Measurements from ENCODE around the gene TSC1.

TSC1 gene

DNA sequence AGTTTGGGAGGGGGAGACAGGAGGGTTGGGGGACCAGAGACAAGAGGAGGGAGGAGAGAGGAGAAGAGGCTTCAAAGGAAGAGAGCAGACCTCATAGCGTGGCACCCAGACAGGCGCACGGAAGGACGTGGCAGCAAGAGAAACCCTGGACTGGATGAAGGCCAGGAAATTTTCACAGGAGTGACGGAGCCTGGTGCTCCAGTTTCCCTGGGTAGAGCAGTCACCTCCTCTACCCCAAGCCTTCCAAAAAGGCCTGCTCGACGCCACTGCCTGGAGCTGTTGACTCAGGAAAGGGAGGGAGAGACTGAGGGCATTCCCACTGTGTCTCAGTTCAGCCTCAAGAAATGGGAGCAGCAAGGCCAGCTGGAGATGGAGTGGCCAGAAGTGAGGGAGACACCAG lies 85.7 kb downstream of the TSC1 start:
- Histone ChIP-seq H3K36me3 (replicated peaks; ENCODE audit: insufficient read depth, low read length) (no peaks in the 10 kb centered on the region), H3F3A (ENCODE audit: insufficient read depth, low read length) (no peaks in the 10 kb centered on the region), H4K20me1 (ENCODE audit: insufficient read depth, low read length) (no peaks in the 10 kb centered on the region), H3K79me2 (ENCODE audit: low read length) (no peaks in the 10 kb centered on the region), H2AFZ (ENCODE audit: low read length) (no peak overlapping the region), H3K9me3 (replicated peaks; ENCODE audit: insufficient read depth, low read length) (no peaks in the 10 kb centered on the region), H3K9me2 (replicated peaks; ENCODE audit: insufficient read depth, low read length) (no peaks in the 10 kb centered on the region), H3K9ac (ENCODE audit: low read length) (no peak overlapping the region), H3K27me3 (replicated peaks; ENCODE audit: insufficient read depth, low read length) (peaks cover 71% of the 10 kb centered on the region), H3K27ac (ENCODE audit: low read length) (no peak overlapping the region), H3K4me1 (ENCODE audit: low read length) (no peaks in the 10 kb centered on the region), H3K4me2 (ENCODE audit: low read depth, low read length) (no peak overlapping the region), H3K4me3 (ENCODE audit: low read length) (no peak overlapping the region)
- DNase-seq, result no peak
- TF ChIP-seq EZH2phosphoT487 (IDR thresholded peaks at IDR 0.05; ENCODE audit: low read length), result no peak
- TF ChIP-seq EZH2 (optimal IDR thresholded peaks at IDR 0.05; ENCODE audit: low read depth, low read length), result no peak
- TF ChIP-seq, protein P1, sequence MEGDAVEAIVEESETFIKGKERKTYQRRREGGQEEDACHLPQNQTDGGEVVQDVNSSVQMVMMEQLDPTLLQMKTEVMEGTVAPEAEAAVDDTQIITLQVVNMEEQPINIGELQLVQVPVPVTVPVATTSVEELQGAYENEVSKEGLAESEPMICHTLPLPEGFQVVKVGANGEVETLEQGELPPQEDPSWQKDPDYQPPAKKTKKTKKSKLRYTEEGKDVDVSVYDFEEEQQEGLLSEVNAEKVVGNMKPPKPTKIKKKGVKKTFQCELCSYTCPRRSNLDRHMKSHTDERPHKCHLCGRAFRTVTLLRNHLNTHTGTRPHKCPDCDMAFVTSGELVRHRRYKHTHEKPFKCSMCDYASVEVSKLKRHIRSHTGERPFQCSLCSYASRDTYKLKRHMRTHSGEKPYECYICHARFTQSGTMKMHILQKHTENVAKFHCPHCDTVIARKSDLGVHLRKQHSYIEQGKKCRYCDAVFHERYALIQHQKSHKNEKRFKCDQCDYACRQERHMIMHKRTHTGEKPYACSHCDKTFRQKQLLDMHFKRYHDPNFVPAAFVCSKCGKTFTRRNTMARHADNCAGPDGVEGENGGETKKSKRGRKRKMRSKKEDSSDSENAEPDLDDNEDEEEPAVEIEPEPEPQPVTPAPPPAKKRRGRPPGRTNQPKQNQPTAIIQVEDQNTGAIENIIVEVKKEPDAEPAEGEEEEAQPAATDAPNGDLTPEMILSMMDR (IDR thresholded peaks at IDR 0.05; ENCODE audit: low read length), result no peak

DNA sequence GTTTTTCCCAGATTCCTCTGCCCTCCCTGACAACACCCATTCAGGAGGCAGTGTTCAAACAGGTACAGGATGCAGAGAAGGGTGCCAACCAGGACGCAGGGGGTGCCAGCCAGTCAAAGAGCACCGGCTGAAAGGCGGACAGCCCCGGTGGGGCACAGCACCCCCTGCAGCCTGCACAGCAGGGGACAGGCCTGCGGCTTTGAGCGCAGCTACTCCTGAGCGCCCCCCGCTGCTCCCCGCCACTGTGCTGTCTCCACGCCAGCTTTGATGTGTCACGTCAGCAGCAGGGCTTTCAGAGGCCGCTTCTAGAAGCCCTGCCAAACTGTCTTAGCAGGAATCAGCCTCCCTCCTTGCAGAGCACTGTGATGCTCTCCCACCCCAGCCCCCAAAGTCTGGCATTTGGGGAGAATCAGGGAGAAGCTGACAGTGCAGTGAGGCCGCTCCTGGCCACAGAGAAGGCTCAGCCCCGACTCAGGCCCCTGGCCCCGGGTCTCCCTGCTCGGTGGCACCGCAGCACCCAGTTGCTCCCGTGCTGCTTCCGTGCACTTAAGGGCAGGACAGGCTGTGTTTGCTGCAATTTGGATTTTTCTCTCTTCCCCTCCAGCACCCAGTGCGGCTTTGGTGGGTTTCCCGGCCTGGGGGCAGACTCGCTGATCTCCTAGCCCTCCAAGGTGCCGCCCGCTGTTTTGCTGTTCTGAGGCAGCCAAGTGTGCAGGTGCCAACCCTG lies 86.6 kb downstream of the TSC1 start:
- Histone ChIP-seq H3K4me2 (ENCODE audit: low read depth, low read length) (no peak overlapping the region), H3K9me3 (replicated peaks; ENCODE audit: insufficient read depth, low read length) (no peaks in the 10 kb centered on the region), H3K4me3 (ENCODE audit: low read length) (no peak overlapping the region), H3K9me2 (replicated peaks; ENCODE audit: insufficient read depth, low read length) (no peaks in the 10 kb centered on the region), H3K79me2 (ENCODE audit: low read length) (no peaks in the 10 kb centered on the region), H3K27ac (ENCODE audit: low read length) (no peak overlapping the region), H4K20me1 (ENCODE audit: insufficient read depth, low read length) (no peaks in the 10 kb centered on the region), H3F3A (ENCODE audit: insufficient read depth, low read length) (no peaks in the 10 kb centered on the region), H3K27me3 (replicated peaks; ENCODE audit: insufficient read depth, low read length) (peaks cover 62% of the 10 kb centered on the region), H2AFZ (ENCODE audit: low read length) (no peak overlapping the region), H3K36me3 (replicated peaks; ENCODE audit: insufficient read depth, low read length) (no peaks in the 10 kb centered on the region), H3K9ac (ENCODE audit: low read length) (no peak overlapping the region), H3K4me1 (ENCODE audit: low read length) (no peaks in the 10 kb centered on the region)
- TF ChIP-seq, protein P1 (IDR thresholded peaks at IDR 0.05; ENCODE audit: low read length), result peak; percentile 19
- TF ChIP-seq EZH2phosphoT487 (IDR thresholded peaks at IDR 0.05; ENCODE audit: low read length), result no peak
- no peak for DNase-seq

DNA sequence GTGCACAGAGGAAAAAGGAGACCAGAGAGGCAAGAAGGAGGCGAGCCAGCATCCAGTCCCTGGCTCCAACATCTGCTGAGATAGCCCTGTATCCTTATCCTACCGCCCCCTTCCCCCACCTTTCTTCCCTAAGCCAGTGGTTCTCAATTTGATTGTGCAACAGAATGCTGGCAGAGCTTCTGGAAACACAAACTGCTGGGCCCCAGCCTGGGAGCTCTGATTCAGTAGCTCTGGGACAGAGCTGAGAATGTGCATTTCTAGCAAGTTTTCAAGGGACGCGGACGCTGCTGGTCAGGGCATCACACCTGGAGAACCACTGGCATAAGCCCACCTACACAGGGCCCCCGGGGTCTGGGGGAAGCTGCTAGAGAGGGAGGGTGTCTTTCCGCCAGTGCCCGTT lies 87.4 kb downstream of the TSC1 start:
- no peak overlapping the region for H2AFZ ChIP-seq (ENCODE audit: low read length)
- no peak for DNase-seq
- no peaks in the 10 kb centered on the region for H3K9me2 ChIP-seq (replicated peaks; ENCODE audit: insufficient read depth, low read length)
- H3K27ac ChIP-seq (ENCODE audit: low read length), result no peak overlapping the region
- H3K9me3 ChIP-seq (replicated peaks; ENCODE audit: insufficient read depth, low read length), result no peaks in the 10 kb centered on the region
- no peak overlapping the region for H3K9ac ChIP-seq (ENCODE audit: low read length)
- no peaks in the 10 kb centered on the region for H3K79me2 ChIP-seq (ENCODE audit: low read length)
- no peaks in the 10 kb centered on the region for H3F3A ChIP-seq (ENCODE audit: insufficient read depth, low read length)
- H3K36me3 ChIP-seq (replicated peaks; ENCODE audit: insufficient read depth, low read length), result no peaks in the 10 kb centered on the region
- H4K20me1 ChIP-seq (ENCODE audit: insufficient read depth, low read length), result no peaks in the 10 kb centered on the region
- H3K4me1 ChIP-seq (ENCODE audit: low read length), result no peaks in the 10 kb centered on the region
- peaks cover 59% of the 10 kb centered on the region for H3K27me3 ChIP-seq (replicated peaks; ENCODE audit: insufficient read depth, low read length)
- H3K4me3 ChIP-seq (ENCODE audit: low read length), result no peak overlapping the region
- TF ChIP-seq, protein P1 (IDR thresholded peaks at IDR 0.05; ENCODE audit: low read length), result no peak
- TF ChIP-seq EZH2 (optimal IDR thresholded peaks at IDR 0.05; ENCODE audit: low read depth, low read length), result no peak
- TF ChIP-seq EZH2phosphoT487 (IDR thresholded peaks at IDR 0.05; ENCODE audit: low read length), result no peak
- H3K4me2 ChIP-seq (ENCODE audit: low read depth, low read length), result no peak overlapping the region
